NCI-H1436 treated with DMSO at 0.1 percent for 48 hours (cell line): ENCODE data around the gene WIPI1.
"Not testable (repeated sequence)": the region's sequence is repeated elsewhere in the genome, so short reads cannot be mapped to it uniquely, and the experiment has no call there.

ENCODE experiments used
- DNase-seq: peaks from one replicate; lab custom pipeline; 2025; lab: John Stamatoyannopoulos, UW

WIPI1 gene

DNA sequence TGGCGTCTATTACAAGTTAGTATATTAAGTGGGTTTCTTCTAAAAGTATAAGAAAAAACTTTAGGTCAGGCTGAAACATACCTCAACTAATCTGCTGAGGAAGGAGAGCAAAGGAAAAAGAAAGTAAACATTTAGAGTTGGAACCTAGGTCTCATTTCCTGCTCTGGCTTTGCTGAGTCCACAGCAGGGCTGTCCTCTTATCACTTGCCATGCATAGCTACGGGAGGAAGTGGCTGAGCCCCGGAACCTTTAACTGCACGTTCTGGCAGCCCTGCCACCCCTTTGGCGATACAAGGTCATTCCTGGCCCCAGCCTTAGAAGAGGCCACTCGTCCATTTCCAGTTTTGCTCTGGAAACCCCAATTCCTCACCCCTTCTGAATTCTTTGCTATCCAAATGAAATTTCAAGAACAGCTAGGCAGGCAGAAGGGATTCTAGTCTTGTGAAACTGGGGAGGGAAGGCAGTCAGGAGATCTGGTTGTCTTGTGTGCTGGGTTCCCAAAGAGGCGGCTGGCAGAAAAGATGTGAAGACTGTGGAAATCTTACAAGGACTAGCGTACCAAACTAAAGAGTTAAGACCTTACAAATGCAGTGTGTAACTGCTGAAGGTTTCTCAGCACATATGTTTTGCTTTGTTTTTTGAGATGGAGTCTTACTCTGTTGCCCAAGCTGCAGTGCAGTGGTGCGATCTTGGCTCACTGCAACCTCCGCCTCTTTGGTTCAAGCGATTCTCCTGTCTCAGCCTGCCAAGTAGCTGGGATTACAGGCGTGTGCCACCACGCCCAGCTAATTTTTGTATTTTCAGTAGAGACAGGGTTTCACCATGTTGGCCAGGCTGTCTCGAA, 19.1 kb downstream of the WIPI1 start:
- DNase-seq, result no peak

DNA sequence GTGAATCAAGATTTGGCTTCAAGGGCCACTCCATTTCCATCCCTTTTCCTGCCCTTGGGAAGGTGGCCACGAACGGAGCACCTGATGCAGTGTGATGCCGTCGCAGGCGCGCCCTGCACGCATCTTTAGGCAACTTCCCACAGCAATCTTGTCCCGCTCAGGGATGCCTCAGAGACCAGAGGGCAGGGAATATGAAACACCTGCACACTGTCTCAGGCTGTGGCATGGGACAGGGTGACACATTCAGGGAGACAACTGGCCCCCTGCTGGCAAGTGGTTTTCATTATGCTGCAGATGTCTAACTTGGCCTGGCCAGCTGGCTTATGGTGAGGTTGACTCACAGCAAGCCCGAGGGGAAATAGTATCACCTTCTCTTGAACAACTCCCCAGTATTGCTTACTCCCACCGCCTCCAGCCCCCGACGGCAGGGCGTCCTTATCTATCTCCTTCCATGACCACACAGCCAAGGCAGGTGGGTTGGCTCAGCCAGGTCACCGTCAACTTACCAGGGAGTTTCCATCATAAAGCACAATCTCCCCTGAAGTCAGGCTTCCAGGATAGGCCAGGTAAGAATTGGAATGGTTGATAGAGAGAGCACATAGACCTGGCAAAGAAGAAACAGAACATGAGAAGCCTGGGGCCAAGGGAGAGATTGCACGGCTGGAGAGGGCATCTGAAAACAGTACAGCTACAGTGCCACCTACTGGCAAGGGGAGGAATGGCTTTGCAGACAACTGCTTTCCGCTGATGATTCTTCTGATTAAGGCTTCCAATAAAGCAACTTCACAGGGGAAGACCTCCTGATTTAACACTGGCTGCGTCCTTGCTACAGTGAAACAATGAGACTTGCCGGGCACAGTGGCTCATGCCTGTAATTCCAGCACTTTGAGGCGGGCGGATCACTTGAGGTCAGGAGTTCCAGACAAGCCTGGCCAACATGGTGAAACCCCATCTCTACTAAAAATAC, 21.1 kb downstream of the WIPI1 start:
- DNase-seq, result peak; percentile 30

DNA sequence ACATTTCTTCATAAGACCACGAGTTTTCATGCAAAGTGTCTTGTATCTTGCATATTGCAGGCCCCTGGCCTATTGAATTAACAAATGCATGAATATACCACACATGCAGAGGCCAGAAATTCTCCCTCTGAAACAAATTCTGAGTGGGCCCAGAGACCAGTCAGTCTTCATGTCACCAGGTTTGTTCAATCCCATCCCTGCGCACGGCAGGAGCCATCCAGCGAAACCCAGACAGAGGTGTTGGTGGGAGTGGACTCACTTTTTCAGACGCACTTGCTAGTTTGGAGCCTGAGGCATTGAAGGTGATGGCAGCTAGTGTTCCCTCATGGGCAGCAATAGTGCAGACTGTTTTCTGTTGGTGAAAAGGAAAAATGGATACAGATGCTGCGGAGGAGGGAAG, 21.9 kb downstream of the WIPI1 start:
- no peak for DNase-seq

DNA sequence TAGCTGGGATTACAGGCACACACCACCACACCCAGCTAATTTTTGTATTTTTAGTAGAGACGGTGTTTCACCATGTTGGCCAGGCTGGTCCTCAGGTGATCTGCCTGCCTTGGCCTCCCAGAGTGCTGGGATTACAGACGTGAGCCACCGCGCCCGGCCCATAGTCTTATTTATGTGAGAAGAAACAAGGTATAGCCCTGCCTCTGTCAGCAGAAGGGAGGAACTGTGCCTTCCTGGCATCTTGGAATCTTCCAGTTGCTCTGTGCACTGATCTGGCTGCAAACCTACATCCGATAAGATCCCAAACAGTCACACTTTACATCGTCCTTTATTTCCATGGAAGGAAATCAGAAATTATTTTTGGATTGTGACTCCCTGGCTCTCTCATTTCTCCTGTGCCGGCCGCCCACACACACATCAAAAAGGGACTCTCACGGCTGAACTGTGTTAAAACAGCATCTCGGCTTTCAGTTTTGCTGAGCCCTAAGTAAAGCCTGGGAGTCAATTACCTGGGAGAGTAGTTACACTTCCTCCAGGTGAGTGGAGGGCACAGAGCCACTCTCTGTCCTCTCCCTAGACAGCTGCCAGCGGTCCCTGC, 23.3 kb downstream of the WIPI1 start:
- no peak for DNase-seq

DNA sequence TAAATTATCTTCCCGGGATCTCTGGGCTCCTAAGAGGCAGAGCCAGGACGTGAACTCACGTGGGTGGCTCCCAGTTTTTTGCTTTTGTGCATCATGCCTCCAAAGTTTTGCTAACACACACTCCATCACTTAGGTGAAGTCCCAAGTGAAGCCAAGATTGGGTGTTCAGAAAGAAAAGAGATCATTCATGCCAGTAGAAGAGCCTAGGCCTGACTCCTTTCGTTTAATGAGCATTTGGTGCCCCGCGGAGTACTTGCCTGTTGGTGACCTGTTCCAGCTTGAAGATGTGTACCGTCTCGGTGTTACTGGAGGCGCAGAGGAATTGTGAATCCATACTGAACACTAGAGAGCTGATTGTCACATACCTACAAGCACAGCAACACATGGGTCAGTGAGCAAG, 24.1 kb downstream of the WIPI1 start:
- no peak for DNase-seq

DNA sequence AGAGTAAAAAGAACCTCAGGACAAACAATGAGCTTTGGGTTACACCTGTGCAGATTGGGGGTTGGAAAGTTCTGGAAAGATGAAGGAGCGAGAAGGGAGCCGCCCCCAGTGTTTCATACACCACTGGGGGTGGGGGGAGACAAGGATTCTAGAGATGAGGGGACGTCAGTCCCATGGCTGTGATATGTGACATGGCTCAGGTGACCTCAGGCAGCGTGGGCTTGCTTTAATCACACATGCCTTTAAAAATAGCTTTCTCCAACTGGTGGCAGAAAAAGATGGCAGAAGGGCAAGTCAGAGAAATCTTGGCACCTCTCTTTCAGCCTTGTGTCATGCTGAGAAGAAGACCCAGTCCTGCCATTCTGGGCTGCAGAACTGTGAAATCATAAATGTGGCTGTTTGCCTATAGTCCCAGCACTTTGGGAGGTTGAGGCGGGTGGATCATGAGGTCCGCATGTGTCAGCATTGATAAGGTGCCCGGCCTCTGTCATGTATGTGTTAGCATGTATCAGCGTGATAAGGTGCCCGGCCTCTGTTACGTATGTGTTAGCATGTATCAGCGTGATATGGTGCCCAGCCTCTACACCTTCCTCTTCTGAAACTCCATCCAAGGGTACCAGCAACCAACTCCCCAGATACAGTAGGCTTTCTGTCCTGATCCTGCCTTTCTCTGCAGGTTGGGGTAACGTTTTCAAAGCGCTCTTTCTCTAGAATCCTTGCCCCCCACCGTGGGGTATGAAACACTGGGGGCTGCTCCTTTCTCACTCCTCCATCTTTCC, 25.0 kb downstream of the WIPI1 start:
- no peak for DNase-seq

DNA sequence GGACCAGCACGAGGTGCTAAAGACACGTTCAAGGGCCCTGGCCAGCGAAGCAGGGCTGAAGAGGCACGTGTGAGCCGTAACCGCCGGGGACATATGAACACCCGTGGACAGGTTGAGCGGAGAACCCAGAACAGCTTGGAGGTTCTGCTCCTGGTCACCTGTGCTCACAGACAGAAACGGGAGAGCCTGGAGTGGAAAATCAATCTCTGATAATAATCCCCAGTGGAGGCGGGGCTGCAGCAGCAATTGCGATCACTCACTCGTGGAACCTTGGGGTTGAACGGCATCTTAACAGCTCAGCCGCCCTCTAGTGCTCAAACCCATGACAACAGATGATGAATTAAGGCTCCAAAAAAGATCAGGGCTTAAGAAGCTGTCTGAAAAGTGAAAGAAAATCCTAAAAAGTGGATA, 25.6 kb downstream of the WIPI1 start:
- no peak for DNase-seq

DNA sequence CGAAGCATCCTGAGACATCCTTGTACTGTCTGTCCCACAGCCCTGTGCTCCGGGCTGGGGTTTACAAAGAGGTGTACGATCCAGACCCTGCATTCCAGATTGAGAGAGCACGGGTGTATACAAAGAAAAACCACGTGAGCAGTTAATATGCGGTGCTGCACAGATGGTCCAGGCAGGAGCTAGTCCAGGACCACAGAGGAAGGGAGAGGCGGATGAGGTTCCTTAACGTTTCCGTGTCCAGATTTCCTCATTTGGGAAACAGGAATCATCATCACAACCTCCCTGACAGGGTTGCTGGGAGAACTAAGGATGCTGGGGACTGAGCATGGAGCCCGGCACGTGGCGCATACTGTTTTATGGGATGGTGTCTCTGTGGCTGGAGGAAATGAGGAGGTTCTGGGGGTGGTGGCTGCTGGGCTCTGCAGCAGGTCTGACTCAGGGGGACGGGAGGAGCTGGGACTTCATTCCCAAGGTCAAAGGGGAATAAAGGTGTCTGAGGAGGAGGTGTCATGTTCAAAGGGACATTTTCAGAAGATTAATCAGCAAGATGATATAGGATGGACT, 26.2 kb downstream of the WIPI1 start:
- no peak for DNase-seq

DNA sequence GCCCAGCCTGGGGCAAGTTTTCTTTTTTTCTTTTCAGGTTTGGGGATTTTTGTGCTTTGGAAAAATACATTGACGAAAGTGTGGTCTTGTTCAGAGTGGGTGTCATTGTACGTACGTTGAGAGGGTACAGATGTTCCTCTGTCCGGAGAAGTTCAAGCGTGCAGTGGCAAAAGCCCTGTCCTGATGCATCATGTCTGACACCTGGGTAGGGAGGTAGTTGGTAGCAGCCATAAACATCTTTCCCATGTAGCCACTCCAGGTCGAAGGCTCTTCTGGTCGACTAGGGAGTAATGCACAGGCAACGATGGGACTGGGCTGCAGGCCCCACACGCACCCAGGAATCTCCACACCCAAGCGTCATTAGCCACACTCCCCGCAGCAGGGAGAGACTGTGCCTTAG, 27.4 kb downstream of the WIPI1 start:
- DNase-seq, result no peak

DNA sequence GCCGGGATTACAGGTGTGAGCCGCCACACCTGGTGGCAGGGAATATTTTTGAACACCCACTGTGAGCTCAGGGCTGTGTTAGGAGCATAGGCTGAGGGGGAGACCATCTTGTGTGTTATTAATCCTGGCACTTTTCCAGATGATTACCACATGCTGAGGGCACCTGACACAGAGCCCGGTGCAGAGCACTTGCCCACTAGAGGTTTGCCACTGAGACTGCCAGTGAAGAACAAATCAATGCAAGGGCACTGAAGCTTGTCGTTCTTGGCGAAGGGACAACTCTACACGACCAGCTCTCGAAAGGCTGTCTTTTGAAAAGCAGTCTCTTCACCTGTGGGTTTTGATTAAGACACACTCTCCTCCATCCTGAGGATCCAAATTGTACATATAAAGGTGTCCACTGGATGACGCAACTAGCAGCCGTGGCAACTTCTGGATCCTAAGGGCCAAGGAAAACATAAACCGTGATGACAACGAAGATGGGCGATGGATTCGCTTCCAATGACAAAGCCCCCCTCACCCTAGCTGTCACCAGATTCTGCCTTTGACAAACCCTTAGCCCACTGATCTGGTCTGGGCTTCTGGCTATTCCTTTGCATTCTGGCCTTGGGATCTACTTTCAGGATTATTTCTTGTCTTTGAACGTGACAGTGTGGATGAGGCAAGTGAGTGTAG, 28.7 kb downstream of the WIPI1 start:
- no peak for DNase-seq

DNA sequence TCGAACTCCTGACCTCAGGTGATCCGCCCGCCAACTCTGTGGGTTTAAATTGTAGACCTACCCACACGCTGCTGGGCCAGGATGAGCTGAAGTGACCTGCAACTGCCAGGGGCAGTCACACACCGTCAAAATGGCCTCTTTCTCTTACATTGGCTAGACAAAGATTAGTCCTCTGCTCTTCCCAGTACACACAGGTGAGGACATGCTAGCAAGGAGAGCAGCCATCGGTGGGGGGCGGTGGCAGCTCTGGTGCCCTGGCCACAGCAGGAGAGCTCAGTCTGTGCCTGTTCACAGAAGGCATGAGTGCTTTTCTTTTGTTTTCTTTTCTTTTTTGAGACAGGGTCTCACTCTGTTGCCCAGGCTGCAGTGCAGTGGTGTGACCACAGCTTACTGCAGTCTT, 29.7 kb downstream of the WIPI1 start:
- no peak for DNase-seq

DNA sequence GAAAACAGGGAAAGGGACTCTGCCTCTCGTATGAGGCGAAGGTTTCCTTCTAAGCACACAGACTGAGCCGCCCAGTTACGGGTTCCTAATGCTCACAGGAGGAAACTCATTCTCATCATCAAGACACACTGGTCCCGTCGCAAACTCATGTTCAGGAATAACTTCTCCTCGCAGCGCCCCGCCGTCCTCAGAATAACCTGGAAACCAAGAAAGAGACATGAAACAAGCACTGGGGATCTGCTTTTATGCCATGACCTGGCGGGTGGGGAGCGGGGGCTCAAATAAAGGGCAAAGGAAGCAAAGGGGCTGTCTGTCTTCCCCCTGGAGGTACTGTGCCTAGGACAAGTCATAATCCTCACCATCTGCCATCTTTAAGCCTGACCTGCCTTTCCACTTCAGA, 31.3 kb downstream of the WIPI1 start:
- no peak for DNase-seq

DNA sequence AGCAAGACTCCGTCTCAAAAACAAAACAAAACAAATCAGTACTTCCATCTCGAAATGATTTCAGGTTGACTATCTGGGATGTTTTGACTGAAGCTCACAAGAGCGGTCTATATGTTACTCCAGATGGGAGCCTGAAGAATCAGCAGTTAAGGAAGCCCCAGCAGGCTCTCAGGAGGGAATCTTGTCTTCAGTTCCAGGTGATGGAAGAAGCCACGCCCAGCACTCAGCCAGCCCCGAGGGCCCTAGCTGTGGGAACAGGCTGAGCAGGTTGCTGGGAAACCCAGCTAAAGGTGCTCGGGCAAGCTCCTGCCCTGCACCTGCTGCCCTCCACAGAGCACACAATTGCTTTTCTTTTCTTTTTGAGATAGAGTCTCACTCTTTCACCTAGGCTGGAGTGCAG, 32.4 kb downstream of the WIPI1 start:
- peak; percentile 89 for DNase-seq

DNA sequence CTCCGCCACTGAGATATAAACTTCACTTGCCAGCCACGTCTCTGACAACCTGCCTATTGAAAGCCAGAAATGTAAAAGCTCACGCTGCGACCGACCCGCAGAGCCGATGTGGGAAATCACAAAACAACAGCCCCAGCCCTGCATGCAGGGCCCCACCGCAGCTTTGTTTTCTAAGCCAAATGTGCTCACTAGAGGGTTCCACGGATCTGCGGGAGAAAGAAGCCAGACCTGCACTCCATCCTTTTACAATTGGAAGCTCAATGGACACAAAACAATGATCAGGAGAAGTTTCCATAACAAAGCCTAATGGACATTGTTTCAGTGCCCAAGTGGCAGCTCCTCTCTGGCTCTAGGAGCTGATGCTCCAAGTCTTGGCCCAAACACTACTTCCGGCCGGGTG, 33.1 kb downstream of the WIPI1 start:
- no peak for DNase-seq

DNA sequence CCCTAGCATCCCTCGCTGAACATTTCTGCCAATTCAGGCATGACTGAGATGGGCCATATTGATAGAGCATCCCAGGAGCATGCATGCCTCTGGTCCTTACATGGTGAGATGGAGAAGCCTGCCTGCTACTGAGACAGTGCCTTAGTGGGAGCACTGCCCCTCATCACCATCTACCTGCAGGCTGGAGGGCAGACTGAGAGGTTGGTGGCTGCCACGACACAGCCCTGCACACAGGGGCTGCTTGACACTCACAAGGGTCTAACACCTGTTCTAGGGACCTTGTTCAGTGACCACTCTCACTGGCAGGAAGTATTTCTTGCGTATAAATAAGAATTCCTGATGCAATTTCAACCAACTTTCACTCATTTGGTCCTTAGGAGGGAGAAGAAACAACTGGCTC, 34.0 kb downstream of the WIPI1 start:
- no peak for DNase-seq

DNA sequence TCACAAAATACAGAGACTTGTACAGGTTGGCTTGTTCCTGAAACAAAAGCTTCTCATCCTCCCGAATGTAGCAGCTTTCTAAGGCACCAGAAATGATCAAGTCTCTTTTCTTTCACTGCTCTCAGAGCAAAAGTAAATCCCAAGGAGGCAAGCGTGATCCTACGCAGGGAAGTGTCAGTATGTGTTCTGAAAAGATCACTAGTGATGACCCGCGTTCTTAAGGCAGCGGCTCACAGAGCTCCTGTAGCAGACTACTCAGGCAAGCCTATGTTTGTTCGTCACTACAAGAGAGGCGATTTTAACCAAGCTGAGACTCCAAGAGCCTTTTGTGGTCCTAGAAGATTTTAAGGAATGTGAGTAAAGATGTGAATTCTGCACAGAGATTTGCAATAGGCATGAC, 34.5 kb downstream of the WIPI1 start:
- DNase-seq, result no peak

DNA sequence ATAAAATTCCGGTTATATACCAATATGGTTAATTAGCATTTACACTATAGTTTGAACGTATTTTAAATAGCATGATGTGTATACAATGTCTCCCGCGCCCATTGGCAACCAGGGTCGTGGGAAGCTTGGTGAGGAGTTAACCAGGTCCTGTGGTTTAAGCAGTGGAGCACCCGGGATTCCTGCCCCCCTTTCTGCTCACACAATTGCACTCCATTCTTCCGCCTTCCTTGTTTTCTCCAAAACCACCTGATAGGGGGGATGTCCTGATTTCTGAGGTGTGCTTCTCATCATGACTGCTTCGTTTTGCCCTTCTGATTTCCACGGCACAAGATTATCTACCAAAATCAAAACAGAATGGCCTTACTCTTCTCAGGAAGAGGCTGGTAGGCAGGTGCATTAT, 35.8 kb downstream of the WIPI1 start:
- DNase-seq, result no peak

DNA sequence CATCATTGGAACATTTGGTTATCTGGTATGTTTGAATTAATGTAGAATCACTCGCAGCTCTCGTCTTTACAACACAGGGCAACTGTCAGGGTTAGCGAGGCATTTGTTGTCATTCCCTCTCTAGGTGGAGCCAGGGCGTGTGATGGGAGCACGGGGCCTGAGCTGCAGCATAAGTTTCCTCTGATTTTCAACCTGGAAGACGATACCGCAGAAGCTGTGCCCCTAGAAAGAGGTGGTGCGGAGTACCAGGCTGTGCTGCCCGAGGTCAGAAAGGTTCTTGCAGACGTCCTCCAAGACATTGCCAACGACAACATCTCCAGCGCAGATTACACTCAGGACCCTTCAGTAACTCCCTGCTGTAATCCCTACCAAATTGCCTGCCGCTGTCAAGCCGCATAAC, 37.2 kb downstream of the WIPI1 start:
- no peak for DNase-seq

DNA sequence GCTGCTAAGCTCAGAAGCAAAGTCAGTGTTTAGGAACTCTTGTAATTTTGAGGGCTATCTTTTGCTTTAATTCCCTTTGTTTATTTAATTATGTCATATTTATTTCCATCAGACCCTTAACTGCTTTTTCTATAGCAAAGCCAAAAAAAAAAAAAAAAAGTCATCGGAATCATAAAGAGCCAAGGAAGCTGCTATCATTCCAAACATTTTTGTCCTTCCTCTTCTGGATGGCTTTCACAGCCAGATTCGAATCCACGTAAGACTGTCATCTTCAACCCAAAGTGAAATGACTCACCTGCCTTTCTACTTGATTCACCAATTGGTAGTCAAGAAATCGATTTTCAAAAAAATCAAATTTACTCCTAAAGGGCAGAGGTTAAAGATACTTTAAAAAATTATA, 38.4 kb downstream of the WIPI1 start:
- DNase-seq, result no peak

DNA sequence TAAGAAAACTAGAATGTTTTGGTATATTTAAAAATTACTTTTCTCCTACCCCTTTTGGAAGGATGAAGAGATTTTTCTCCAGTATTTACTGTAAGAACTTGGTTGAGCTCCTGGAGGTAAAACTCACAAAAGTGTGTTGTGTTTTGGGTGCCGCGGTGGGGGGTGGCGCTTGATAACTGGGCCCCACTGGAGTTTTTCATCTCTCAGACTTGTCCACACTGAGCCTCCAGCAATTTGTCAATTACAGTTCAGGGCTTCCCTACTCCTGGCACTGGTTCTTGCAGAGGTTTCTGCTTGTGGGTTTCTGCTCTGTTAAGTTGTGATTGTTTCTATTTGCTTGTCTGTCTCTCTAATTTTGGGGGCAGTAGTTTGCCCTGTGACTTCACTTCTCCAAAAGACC, 40.0 kb downstream of the WIPI1 start:
- no peak for DNase-seq

DNA sequence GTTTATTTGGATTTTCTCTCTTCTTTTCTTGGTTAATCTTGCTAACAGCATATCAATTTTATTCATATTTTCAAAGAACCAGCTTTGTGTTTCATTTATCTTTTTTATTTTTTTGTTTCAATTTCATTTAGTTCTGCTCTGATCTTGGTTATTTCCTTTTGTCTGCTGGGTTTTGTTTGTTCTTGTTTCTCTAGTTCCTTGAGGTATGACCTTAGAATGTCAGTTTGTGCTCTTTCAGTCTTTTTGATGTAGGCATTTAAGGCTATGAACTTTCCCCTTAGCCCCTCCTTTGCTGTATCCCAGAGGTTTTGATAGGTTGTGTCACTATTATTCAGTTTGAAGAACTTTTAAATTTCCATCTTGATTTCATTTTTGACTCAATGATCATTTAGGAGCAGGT, 42.4 kb downstream of the WIPI1 start:
- DNase-seq, result not testable (repeated sequence)
